GM10248 (cell line): ENCODE measurements around the gene IL20RB.
"Not testable (repeated sequence)": the region's sequence is repeated elsewhere in the genome, so short reads cannot be mapped to it uniquely, and the experiment has no call there.

Source experiments
- CTCF ChIA-PET: fragments of 300-600 bp; sonication (Branson Sonifier 250); formaldehyde crosslinking; extraction: SDS; loops from one replicate; lab custom pipeline; 2021; ENCODE audit warnings: antibody characterized with exemption; lab: Yijun Ruan, JAX
- POLR2A ChIA-PET: fragments of 350-650 bp; sonication (Branson Sonifier 250); formaldehyde crosslinking; extraction: SDS; loops from one replicate; lab custom pipeline; 2020; ENCODE audit warnings: antibody characterized with exemption; lab: Yijun Ruan, JAX
- DNase-seq: peaks from one replicate; pipeline ENCODE4 v3.0.0; 2012; ENCODE audit errors: extremely low spot score
- TF ChIP-seq, protein P1 (sequence below): IDR thresholded peaks from 2 replicates; pipeline ENCODE4 v1.5.1; 2012; ENCODE audit warnings: mild to moderate bottlenecking, low read depth; ENCODE audit errors: extremely low read depth, missing control alignments, control extremely low read depth

The IL20RB gene

DNA sequence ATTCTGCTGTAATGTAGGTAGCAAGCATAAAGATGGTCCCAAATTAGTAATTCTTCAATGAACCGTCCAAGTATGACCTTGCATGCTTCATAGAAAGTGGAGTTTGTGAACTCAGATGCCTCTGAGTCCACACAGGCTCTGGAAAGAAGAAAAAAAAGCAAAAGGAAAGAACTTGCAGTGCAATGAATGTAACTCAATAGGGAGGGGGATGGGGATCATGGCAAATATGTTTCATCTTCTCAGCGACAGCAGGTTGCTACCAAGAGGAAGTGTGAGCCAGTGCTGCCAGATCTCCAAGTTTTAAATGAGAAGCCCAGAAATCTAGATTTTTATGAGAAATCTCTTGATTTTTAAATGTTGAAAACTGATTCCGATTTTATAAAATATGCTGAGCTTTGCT, 50.3 kb downstream of the IL20RB start:
- ChIA-PET CTCF (no interaction called here), POLR2A (no interaction called here)
- TF ChIP-seq, protein P1, sequence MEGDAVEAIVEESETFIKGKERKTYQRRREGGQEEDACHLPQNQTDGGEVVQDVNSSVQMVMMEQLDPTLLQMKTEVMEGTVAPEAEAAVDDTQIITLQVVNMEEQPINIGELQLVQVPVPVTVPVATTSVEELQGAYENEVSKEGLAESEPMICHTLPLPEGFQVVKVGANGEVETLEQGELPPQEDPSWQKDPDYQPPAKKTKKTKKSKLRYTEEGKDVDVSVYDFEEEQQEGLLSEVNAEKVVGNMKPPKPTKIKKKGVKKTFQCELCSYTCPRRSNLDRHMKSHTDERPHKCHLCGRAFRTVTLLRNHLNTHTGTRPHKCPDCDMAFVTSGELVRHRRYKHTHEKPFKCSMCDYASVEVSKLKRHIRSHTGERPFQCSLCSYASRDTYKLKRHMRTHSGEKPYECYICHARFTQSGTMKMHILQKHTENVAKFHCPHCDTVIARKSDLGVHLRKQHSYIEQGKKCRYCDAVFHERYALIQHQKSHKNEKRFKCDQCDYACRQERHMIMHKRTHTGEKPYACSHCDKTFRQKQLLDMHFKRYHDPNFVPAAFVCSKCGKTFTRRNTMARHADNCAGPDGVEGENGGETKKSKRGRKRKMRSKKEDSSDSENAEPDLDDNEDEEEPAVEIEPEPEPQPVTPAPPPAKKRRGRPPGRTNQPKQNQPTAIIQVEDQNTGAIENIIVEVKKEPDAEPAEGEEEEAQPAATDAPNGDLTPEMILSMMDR: no peak
- DNase-seq: no peak

DNA sequence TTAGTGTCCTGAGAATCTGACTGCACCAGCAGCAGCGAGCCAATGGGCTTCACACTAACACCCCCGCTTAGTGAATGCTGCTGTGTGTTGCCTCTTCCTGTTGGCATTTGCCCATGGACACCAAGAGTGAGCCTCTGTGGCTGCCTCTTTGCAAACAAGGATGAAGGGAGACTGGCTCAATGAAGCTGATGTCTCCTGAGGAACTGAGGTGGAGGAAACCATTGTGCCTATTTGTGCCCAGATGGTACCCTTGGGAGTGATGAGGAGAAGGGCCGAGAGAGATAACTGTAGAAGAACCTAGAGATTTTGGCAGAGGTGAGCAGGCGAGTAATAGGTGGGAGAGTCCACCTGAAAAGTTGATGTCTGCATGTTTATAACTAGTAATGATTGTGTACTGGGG, 51.2 kb downstream of the IL20RB start:
- POLR2A ChIA-PET: no interaction called here
- no peak for DNase-seq
- CTCF ChIA-PET: interaction anchor here (1.2 kb wide), 1 partner anchor 257 kb away, joined by 7 read pairs; the partner anchor contains the start of gene STAG1
- TF ChIP-seq, protein P1: no peak

DNA sequence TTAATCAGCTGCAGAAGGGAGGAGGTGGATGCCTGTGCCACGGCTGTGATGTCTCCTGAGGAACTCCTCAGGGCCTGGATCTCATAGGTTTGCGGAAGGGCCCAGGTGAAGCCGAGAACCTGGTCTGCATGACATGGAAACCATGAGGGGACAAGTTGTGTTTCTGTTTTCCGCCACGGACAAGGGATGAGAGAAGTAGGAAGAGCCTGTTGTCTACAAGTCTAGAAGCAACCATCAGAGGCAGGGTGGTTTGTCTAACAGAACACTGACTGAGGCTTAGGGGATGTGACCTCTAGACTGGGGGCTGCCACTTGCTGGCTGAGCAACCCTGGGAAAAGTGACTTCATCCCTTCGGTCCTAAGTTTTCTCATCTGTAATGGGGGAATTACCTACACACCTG, 52.4 kb downstream of the IL20RB start:
- TF ChIP-seq, protein P1: no peak
- DNase-seq: no peak
- CTCF ChIA-PET: interaction anchor here (1.2 kb wide), 1 partner anchor 258 kb away, joined by 7 read pairs; the partner anchor contains the start of gene STAG1
- POLR2A ChIA-PET: no interaction called here

DNA sequence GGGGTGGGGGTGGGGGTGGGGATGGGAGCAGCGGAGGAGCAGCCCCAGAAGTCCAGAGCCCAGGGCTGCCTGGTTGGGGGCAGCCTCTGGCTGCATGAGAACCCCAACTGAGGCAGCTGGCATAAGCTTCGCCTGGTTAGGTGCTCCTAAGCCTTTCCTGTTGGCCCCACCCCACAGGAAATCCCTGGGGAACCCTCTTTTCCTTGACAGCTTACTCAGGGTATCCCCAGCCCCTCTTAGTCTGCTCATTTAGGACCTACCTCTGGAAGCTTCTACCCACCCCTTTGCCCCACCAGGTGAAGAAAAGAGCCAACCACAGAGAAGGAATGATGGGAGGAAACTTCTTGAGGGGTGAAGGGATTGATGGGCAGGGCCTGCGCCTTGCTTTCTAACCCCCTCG, 53.4 kb downstream of the IL20RB start:
- CTCF ChIA-PET: interaction anchor here (0.8 to 6.1 kb wide), 2 partner anchors 258 to 935 kb away, joined by 4 to 48 read pairs; partner anchors contain the start of gene STAG1
- TF ChIP-seq, protein P1: no peak
- no peak for DNase-seq
- POLR2A ChIA-PET: no interaction called here

DNA sequence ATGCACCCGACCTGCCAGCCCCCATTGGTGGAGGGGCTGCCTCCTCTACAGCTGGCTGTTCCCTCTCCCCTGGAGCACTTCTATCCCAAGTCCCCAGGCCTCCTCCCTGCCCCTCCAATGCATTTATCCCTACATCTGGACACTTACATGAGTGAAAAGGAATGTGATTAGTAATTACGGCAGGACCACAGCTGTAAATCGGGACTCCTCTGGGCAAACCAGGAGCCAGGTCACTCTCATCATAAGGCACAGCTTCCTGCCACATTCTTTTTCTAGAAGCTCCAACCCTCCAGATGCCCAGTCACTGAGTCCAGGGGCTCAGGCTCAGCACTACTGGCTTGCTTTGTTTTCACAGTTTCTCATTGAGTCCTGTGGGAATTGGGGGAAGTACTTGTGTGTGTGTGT, 54.3 kb downstream of the IL20RB start:
- no peak for DNase-seq
- ChIA-PET POLR2A (no interaction called here), CTCF (interaction anchor here (0.8 to 7.0 kb wide), 3 partner anchors 154 to 936 kb away, joined by 3 to 90 read pairs (median 48); partner anchors contain the start of gene STAG1)
- TF ChIP-seq, protein P1: no peak

DNA sequence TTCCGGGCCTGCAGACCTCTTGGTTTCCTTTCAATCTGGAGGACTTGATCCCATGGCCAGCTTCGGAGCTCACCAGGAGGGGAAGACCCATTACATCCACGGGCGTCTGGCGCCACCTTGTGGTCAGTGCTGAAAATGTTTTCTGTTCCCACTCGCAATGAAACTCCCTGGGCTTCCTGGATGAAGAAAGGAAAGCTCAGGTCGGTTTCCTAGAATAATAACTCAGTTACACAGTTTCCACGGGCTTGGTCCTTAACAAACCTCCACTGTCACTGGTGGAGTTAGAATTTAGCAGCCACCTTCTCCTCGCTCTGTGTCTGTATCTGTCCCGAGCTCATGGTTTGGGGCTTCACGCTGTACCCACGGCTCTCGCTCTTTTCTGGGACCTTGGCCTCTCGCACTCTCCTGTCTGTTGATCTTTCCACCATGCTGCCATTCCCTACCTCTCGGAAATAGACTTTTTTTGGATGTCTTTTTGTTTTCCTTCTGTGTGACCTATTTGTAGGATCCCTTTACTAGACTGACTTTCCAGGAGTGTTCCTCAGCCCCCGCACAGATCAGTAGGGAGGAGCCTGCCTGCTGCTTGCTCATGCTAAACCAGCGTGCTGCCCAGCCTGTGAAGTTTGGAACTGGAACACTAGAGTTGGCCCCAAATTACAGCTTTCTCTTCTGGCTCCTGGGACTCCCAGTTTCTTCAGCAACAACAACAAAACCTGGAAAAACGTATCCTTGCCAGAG, 56.3 kb downstream of the IL20RB start:
- ChIA-PET CTCF (interaction anchor here (0.6 to 7.0 kb wide), 85 partner anchors 11 to 1901 kb away, joined by 3 to 90 read pairs (median 4); partner anchors contain the start of genes NCK1 and STAG1), POLR2A (interaction anchor here (0.6 to 1.3 kb wide), 2 partner anchors 262 to 280 kb away, joined by 5 to 9 read pairs; partner anchors contain the start of gene STAG1)

DNA sequence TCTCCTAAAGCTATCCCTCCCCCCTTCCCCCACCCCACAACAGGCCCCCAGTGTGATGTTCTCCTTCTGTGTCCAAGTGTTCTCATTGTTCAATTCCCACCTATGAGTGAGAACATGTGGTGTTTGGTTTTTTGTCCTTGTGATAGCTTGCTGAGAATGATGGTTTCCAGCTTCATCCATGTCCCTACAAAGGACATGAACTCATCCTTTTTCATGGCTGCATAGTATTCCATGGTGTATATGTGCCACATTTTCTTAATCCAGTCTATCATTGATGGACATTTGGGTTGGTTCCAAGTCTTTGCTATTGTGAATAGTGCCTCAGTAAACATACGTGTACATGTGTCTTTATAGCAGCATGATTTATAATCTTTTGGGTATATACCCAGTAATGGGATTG, 59.5 kb downstream of the IL20RB start:
- DNase-seq: not testable (repeated sequence)
- CTCF ChIA-PET: interaction anchor here (2.1 to 7.0 kb wide), 3 partner anchors 9 to 626 kb away, joined by 6 to 90 read pairs (median 54); partner anchors contain the start of gene STAG1
- POLR2A ChIA-PET: interaction anchor here (0.7 kb wide), 1 partner anchor 387 kb away, joined by 4 read pairs; no protein-coding TSS in a partner anchor

More for the DNA sequence above, 56.3 kb downstream of the IL20RB start:
- DNase-seq: peak; percentile 82
- TF ChIP-seq, protein P1: peak; percentile 78
